SW480 (cell line): ENCODE results near the gene ODR4.
"Not testable (repeated sequence)": the region's sequence is repeated elsewhere in the genome, so short reads cannot be mapped to it uniquely, and the experiment has no call there.

Source experiments
- DNase-seq: peaks from one replicate; pipeline ENCODE4 v3.0.0-alpha.2; 2016; ENCODE audit warnings: low spot score

Gene ODR4

GRCh38 chr1:186375152-186375928, at the start of gene ODR4, which contains the start of gene TPR:
ODR4 (plus strand) TSS chr1:186375838; CDS start chr1:186379786, 3,948 bp downstream.
TPR (minus strand) TSS chr1:186375253; CDS start chr1:186375028, 225 bp downstream.
- DNase-seq: peak; percentile 97

- DNase-seq: no peak
Measured at GRCh38 chr1:186326009-186326408, 49.6 kb upstream of the ODR4 start.

- DNase-seq: no peak
Measured at GRCh38 chr1:186327331-186327730, 48.3 kb upstream of the ODR4 start.

- no peak for DNase-seq
Measured at GRCh38 chr1:186330758-186331157, 44.9 kb upstream of the ODR4 start.

- no peak for DNase-seq
Measured at GRCh38 chr1:186337554-186337953, 38.1 kb upstream of the ODR4 start.

DNA sequence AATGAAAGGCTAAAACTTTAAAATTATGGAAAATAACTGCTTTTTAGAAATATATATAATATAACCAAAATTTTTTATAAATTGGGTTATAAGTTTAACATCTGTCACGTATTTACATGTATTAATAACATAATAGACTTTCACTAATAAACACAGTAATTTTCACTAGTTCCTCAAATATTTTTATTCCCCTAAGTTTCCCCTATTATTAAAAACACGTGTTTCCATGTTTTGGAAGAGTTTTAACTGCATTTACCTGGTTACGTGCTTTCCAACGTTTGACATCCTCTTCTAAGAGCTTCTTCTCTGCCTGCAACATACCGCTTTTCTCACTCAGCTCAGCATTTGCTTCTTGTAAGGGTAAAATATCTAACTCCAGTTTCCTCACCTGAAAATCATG, 34.9 kb upstream of the ODR4 start:
- DNase-seq: no peak

GRCh38 chr1:186347837-186348691, 27.6 kb upstream of the ODR4 start:
- not testable (repeated sequence) for DNase-seq

DNA sequence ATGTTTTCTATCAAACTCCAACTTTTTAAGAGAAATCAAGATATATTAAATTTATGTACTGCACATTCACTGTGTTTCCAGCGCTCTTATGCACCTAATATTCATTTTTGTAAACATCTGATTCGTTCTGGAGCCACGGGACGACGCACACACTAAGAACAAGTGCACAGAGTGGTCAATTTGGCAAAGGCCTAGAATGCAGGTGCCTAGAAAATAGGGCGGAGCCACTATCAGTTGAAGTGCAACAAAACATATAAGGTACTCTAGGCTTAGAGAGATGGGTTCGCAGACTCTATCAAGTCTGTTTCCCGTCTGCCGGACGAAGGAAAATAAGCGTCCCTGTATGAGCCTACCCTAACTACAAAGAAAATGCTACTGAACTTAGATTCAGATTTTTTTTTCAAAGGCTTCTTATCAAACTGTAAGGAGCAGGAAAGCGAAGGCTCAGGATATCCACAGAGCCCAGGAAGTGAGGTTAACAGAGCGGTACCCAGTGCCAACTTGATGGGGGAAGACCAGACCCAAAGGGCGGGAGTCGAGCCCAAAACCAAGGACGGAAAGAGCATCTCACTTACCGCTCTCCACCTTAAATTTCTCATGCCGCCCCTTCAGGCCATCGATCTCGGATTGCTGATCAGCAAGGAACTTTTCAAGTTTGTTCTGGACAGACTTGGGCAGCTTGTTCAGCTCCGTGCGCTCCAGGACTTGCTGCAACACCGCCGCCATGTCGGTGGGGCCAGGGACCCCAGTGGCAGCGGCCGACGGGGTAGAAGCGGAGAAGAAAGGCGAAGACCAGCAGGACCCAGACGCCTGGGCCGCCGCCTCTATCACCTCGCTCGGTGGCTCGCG, 1.1 kb upstream of the ODR4 start:
- peak; percentile 40 for DNase-seq

DNA sequence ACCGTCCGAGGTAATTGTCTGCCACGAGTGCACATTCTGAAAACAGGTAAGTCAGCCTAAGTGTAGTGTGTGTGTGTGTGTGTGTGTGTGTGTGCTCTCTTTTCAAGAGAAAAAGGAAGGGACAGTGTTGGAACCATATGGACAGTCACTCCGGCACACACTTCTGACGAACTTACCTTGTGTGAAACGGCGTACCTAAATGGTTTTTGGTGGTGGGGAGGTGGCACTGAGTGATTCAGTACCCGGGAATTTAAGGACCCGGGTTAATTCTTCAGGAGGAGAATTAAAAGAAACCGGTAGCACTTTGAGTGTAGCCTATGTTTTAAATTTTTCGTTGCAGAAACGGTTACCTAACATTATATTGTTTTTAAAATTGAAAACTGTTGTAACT, 286 bp downstream of the ODR4 start:
- no peak for DNase-seq

GRCh38 chr1:186386725-186387383, 11.2 kb downstream of the ODR4 start:
- DNase-seq: no peak

DNA sequence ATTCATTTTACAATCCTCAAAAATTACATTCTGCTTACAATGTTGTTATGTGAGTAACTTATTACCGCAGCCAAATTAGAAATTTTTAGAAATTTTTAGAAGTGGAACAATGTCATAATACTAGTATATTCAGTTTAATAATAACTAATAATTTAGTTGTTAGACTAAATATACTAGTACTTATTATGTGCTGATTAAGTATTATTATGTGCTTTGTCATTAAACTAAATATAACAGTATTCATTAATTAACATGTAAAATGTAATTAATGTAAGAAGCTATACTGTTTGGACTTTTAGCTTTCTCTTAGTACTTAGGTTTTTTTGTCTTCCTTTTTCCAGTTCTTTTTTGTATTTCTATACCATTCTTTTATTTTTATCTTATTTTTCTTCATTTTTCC, 15.3 kb downstream of the ODR4 start:
- no peak for DNase-seq

GRCh38 chr1:186391841-186392240, 16.2 kb downstream of the ODR4 start:
- DNase-seq: no peak

GRCh38 chr1:186392711-186393110, 17.1 kb downstream of the ODR4 start:
- DNase-seq: not testable (repeated sequence)

GRCh38 chr1:186401446-186401845, 25.8 kb downstream of the ODR4 start:
- not testable (repeated sequence) for DNase-seq

GRCh38 chr1:186403632-186404031, 28.0 kb downstream of the ODR4 start:
- DNase-seq: no peak

DNA sequence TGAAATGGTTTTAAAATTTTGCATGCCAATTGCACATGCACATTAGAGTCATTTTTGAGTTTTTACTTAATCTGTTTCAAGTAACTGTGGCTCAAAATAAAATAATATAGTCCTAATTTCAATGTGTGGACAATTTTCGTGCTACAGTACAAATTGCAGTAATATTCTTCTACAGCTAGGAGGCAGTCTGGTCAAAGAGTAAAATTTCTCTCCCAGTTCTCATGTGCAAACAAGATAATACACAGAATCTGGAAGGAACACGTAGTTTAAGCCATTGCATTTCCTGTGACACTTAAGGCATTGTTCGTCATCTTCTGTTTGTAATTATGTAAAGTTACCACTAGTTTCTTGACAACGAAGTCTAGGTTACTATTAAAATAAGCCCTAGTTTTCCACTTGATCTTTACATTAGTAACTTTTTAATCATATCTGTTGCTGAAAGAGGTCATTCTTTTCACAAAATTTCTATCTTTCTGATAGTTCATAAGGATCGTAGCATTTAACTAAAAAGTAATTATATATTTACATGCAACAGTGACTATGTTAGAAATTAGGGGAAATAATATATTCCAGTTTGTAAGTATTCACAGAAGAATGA, 28.9 kb downstream of the ODR4 start:
- peak; percentile 2 for DNase-seq

- DNase-seq: no peak
Measured at GRCh38 chr1:186409091-186409490, 33.5 kb downstream of the ODR4 start.

DNA sequence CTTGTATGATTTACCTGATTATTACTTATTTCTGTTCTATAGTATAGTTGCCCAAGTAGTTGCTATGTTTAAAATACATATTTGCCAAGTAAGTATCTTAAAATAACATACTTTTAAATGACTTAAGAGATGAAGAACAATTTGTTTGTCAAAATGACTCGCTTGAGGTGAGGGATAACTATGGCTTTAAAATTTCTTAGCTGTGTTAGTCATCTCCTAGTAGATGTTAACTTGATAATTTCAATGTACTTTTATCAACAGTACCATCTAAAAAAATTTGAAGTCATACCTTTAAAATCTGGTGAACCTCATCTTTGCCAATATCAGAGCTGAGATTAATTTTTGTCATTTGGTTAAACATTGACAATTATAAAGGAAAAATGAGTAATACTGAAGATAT, 37.7 kb downstream of the ODR4 start:
- DNase-seq: no peak

- DNase-seq: no peak
Measured at GRCh38 chr1:186418503-186418902, 42.9 kb downstream of the ODR4 start.

DNA sequence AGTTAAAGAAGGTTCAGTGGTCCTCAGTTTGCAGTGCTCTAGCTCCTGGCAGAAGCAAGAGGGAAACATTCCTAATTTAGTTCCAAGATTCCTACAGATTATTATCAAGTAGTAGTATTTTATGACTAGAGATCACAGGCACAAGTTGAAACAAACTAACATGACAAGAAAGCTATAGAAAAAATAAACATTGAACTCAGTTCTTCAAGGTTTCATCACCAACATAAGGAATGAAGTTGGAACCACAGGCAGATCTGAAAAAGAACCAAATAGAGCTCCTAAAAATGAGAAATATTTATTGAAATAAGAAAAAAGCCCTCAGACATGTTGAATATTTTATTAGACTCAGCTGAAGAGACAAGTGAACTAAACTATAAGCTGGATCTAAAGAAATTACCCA, 44.7 kb downstream of the ODR4 start:
- no peak for DNase-seq

GRCh38 chr1:186420923-186421322, 45.3 kb downstream of the ODR4 start:
- no peak for DNase-seq
